ENCODE results near the gene PPP4C. TPM values are rescaled to one million over a fixed set of nuclear protein-coding genes. Genes with fewer than 3 reads are reported as not detected.

PPP4C gene
- polyA plus RNA-seq, 1 donor from 2014 or later = 173 TPM

- TF ChIP-seq EP300 (conservative IDR thresholded peaks at IDR 0.05; ENCODE audit: poor library complexity, severe bottlenecking) = no peak
- no peak for TF ChIP-seq POLR2AphosphoS5 (IDR thresholded peaks at IDR 0.05)
- TF ChIP-seq EZH2 (IDR thresholded peaks at IDR 0.05; ENCODE audit: borderline replicate concordance, insufficient read depth, low read length, poor library complexity, severe bottlenecking) = no peak
- no peak for TF ChIP-seq MXI1 (conservative IDR thresholded peaks at IDR 0.05; ENCODE audit: poor library complexity, severe bottlenecking)
- no peak for TF ChIP-seq RAD21 (conservative IDR thresholded peaks at IDR 0.05)
- no peak for TF ChIP-seq TAF1 (IDR thresholded peaks at IDR 0.05; ENCODE audit: low read depth)
- H3K9ac ChIP-seq (ENCODE audit: low read length) = no peak overlapping the region
- no peaks in the 10 kb centered on the region for H4K20me1 ChIP-seq (ENCODE audit: insufficient read depth)
- H2AFZ ChIP-seq (ENCODE audit: low read depth, low read length) = no peak overlapping the region
- no peaks in the 10 kb centered on the region for H3K9me2 ChIP-seq (ENCODE audit: insufficient read depth, low read length)
- peaks cover 5% of the 10 kb centered on the region for H3K36me3 ChIP-seq (ENCODE audit: insufficient read depth, low read length)
- no peak overlapping the region for H3K4me3 ChIP-seq (ENCODE audit: low read length)
- no peaks in the 10 kb centered on the region for H3K27me3 ChIP-seq (ENCODE audit: insufficient read depth, low read depth, low read length)
- peaks cover 14% of the 10 kb centered on the region for H3K79me2 ChIP-seq (replicated peaks; ENCODE audit: insufficient read depth, low read length)
- no peaks in the 10 kb centered on the region for H3K9me3 ChIP-seq (ENCODE audit: low read length)
- H3K27ac ChIP-seq (ENCODE audit: low read length) = no peak overlapping the region
- H3F3A ChIP-seq (ENCODE audit: insufficient read depth, low read length, poor library complexity, severe bottlenecking) = no peaks in the 10 kb centered on the region
- no peak overlapping the region for H3K4me2 ChIP-seq (ENCODE audit: low read length)
Observed at GRCh38 chr16:30082545-30083090, 6.8 kb downstream of the PPP4C start.

- no peaks in the 10 kb centered on the region for H4K20me1 ChIP-seq (ENCODE audit: insufficient read depth)
- H3K9ac ChIP-seq (ENCODE audit: low read length) = no peak overlapping the region
- H3K4me3 ChIP-seq (ENCODE audit: low read length) = no peak overlapping the region
- TF ChIP-seq RAD21 (conservative IDR thresholded peaks at IDR 0.05) = no peak
- no peak for TF ChIP-seq SMC3 (conservative IDR thresholded peaks at IDR 0.05; ENCODE audit: poor library complexity)
- TF ChIP-seq TAF1 (IDR thresholded peaks at IDR 0.05; ENCODE audit: low read depth) = no peak
- no peak for TF ChIP-seq EP300 (conservative IDR thresholded peaks at IDR 0.05; ENCODE audit: poor library complexity, severe bottlenecking)
- no peak for TF ChIP-seq REST (IDR thresholded peaks at IDR 0.05; ENCODE audit: borderline replicate concordance)
- no peak for TF ChIP-seq EZH2 (IDR thresholded peaks at IDR 0.05; ENCODE audit: borderline replicate concordance, insufficient read depth, low read length, poor library complexity, severe bottlenecking)
- no peak for TF ChIP-seq MXI1 (conservative IDR thresholded peaks at IDR 0.05; ENCODE audit: poor library complexity, severe bottlenecking)
- TF ChIP-seq POLR2AphosphoS5 (IDR thresholded peaks at IDR 0.05) = no peak
- TF ChIP-seq CTCF (IDR thresholded peaks at IDR 0.05; ENCODE audit: poor library complexity, severe bottlenecking) = no peak
- no peak overlapping the region for H3K4me2 ChIP-seq (ENCODE audit: low read length)
- H3K27ac ChIP-seq (ENCODE audit: low read length) = no peak overlapping the region
- H3K9me2 ChIP-seq (ENCODE audit: insufficient read depth, low read length) = no peaks in the 10 kb centered on the region
- H3F3A ChIP-seq (ENCODE audit: insufficient read depth, low read length, poor library complexity, severe bottlenecking) = no peaks in the 10 kb centered on the region
- no peak overlapping the region for H2AFZ ChIP-seq (ENCODE audit: low read depth, low read length)
- peaks cover 5% of the 10 kb centered on the region for H3K36me3 ChIP-seq (ENCODE audit: insufficient read depth, low read length)
- no peaks in the 10 kb centered on the region for H3K9me3 ChIP-seq (ENCODE audit: low read length)
- no peaks in the 10 kb centered on the region for H3K27me3 ChIP-seq (ENCODE audit: insufficient read depth, low read depth, low read length)
- H3K79me2 ChIP-seq (replicated peaks; ENCODE audit: insufficient read depth, low read length) = peaks cover 5% of the 10 kb centered on the region
Observed at GRCh38 chr16:30083216-30084055, 7.6 kb downstream of the PPP4C start.

All from neural cell (in vitro differentiated cells).